Fibroblast of skin of left biceps (primary cell): ENCODE data around the gene RFC3.
"Not testable (repeated sequence)": the region's sequence is repeated elsewhere in the genome, so short reads cannot be mapped to it uniquely, and the experiment has no call there.

Experiments used
- DNase-seq, 2 experiments: peaks; one replicate each; pipeline ENCODE4 v3.0.0-alpha.2; 2013; ENCODE audit warnings: low read depth in 2 of 2

Gene RFC3

DNA sequence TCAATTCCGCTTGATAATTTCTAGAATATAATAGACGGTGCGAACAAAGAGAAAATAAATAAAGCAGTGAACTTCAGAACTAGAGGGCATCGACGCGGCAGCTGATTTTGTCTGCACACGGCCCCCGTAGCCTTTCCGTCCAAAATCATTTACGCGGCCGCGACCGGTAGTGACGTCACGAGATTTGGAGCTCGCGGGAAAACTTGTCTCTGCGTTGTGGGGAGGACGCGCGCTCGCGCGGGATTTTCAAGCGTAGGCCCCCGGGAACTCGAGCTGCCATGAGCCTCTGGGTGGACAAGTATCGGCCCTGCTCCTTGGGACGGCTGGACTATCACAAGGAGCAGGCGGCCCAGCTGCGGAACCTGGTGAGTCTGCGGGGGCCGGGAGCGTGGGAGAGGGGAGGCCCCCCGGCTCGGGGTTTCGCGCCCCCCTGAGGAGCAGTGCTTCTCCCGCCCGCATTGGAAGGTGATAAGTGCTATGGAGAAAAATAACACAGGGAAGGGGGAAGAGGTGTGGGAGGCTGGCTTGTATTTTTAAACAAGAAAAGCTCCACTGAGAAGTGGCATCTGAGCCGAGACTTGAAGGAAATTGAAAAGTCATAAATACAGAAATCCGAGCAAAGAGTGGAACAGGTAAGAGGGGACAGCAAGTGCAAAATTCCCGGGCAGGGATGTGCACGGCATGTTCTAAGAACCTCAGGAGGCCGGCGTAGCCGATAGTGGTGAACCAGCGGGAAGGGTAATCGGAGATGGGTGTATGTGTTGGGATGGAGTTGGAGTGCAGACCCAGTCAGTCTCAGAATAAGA is at the start of gene RFC3:
RFC3 (plus strand) TSS at position 249 of the 806 bp plus-strand sequence; CDS start at position 279, 30 bp downstream.
- peak; percentile 89 for DNase-seq

- DNase-seq, result no peak
Observed at GRCh38 chr13:33771296-33771695, 46.7 kb upstream of the RFC3 start.

DNA sequence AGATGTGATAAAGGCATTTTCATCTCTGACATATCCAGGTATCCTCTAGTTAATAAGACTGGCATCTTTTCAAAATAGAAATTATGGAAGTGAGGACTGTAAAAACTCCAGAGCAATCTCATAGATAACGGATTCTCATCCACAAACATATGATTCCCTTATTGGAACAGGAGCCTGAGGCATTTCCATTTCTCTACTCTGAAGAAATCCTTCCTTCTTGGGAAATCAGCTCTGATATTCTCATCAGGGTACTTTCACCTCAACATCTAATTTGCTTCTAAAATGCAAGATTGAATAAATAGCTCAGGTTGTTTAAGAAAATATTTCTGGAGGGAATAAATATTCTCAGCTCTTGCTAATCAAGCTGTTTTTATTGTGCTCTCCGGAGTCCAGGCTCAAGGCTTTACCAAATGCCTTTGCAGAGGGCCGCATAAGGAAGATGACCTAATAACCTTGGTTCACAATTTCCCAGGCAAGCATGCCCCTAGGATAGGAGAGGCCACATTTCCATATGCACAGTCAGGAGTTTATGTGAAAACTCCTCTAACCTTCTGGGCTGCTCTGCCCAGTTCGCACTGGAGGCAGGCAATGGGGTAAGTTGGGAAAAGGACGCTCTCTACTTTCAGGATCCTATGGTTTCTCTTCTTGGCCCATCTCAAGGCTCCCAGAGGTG is 44.0 kb upstream of the RFC3 start:
- no peak for DNase-seq

GRCh38 chr13:33775339-33776108 is 42.4 kb upstream of the RFC3 start:
- no peak for DNase-seq

DNA sequence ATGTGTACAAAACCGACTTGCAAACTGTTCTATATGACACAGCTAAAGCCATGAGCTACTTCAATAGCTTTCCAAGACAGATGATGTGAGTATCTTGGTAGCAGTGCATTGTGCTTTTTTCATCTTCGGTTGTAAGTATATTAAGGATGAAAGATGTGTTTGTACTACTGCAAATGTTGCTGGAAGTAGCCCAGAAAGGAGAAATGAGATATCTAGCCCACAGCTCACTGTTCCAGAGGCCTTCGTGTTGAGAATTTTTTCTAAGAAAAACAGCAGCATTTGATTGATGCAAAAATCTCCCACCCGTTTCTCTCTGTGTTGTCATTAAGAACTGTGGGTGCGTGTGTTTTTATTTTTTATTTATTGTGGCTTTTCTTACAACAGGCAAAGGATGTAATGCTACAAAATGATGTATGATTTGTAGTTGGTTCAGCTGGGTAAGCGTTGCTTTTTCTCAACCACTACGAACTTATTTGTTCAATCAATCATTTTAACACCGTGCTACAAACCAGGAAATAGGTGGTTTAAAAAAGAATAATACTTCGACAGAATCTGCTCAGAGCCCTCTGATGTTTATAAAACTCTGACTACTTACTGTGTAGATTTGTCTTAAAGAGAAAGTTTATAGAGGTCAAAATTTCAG is 41.6 kb upstream of the RFC3 start:
- DNase-seq, result no peak

DNA sequence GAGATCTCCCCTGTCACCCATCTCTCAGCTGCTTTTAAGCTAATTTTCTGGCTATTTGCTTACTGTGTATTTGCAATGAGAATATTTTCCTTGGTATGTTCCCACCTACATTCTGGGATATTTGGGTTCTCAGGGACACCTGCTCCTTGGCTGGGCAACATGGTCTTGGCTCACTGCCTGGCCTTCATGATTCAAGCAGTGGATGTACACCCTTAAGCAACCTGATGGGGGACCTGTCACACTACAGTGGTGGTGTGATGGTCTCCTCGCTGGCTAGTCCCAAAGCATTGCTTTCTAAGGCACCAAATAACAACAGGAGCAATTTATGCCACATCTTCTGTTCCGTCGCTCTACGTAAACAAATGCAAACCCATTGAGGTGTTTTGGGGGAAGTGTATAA is 35.3 kb upstream of the RFC3 start:
- no peak for DNase-seq

GRCh38 chr13:33783212-33783611 is 34.7 kb upstream of the RFC3 start:
- DNase-seq, result not testable (repeated sequence)

DNA sequence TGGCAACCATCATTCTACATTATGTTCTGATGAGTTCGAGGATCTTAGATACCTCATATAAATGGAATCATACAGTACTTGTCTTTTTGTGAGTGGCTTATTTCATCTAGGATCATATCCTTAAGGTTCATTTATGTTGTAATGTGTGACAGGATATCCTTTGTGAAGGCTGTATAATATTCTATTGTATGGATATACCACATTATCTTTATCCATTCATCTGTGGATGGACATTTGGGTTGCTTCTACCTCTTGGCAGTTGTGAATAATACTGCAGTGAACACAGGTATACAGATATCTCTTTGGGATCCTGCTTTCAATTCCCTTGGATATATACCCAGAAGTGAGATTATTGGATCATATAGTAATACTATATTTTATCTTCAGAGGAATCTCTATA is 33.2 kb upstream of the RFC3 start:
- no peak for DNase-seq

DNA sequence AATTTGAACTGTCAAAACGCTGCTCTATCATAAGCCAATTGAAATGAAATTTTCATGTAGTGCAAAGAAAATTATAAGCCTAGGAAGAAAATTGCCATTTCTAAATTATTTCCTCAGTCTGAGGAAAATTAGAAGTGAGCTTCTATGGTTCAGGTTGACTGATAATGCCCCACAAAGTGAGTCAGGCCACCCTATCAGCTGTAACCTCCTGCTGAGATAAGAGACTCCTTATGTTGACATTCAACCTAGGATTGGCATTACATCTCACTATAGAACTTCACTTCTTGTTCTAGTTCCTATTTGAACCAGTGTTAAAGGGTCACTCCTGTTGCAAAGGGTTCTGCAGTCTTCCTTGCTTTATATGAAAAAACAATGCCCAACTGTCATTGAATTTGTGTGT is 32.6 kb upstream of the RFC3 start:
- no peak for DNase-seq

GRCh38 chr13:33787051-33787591 is 30.8 kb upstream of the RFC3 start:
- DNase-seq, result no peak

GRCh38 chr13:33789066-33789606 is 28.8 kb upstream of the RFC3 start:
- no peak for DNase-seq

GRCh38 chr13:33789739-33790138 is 28.2 kb upstream of the RFC3 start:
- no peak for DNase-seq

- no peak for DNase-seq
Observed at GRCh38 chr13:33793726-33794125, 24.2 kb upstream of the RFC3 start.

DNA sequence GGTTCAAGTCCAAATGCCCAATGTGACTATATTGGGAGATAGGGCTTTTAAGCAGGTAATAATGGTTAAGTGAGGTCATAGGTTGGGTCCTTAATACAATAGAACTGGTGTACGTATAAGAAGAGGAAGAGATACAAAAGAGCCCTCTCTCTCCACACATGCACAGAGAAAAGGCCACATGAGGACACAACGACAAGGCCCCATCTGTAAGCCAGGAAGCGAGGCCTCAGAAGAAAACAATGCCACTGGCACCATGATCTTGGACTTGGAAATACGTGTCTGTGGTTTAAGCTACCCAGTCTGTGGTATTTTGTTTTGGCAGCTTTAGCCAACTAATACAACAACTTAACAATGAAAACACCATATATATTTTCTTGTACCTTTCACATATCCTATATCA is 23.4 kb upstream of the RFC3 start:
- DNase-seq, result no peak

- DNase-seq, result no peak
Observed at GRCh38 chr13:33796095-33796494, 21.9 kb upstream of the RFC3 start.

DNA sequence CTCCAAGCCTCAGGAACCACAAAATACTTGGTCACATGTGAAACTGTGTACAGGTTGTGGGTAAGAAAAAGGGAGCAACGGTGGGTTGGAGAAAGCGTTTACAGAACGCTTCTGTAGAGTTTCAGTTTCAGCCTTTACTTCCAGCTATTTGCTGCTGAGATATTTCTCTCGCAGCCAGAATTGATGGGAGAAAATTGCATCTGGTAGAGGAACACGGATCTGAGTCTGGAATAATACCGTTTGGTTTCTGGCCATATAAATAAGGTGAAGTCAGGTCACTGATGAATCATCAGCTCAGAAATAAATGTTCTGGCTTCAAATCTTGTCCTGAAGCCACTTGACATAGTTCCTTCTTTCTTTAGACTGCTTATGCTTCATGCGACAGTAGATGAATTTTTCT is 20.3 kb upstream of the RFC3 start:
- no peak for DNase-seq

DNA sequence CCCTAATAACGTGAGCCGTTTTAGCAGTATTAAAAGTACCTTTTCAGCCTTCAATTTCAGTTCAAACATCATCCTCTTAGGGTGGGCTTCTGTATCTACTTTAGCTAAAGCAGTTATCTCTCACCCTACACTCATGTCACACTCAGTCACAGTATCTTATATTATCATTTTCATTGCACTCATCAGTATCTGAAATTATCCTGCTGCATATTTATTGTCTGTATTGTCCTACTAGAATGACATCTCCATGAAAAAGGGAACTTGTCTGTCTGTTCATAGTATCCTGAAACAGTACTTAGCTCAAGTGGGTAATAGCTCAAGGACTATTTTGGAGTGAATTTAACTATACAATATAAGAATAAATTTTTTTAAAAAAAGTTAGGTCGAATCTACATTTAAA is 19.9 kb upstream of the RFC3 start:
- DNase-seq, result no peak

DNA sequence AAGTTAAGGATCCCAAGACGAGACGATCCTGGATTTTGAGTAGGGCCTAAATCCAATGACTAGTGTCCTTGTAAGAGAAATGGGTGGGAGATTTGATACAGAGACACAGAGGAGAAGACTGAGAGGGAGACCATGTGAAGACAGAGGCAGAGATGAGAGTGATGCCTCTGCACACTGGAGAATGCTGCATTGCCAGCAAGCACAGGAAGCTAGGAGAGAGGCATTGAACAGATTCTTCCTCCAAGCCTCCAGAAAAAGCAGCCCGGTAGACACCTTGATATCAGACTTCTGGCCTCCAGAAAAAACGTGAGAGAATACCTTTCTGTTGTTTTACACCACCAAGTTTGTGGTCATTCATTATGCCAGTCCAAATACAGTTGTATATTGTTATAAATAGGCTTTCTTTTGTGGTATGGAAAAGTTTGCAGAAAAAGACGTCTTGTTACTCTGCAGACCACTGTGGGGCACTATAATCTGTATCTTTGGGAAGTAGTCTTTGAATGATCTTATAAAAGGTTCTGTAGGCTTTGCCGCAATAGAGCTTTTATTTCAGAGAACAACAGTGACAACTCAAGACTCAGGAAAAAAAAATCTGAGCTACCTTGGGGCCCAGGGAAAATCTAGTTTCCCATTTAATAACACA is 17.9 kb upstream of the RFC3 start:
- DNase-seq, result no peak

DNA sequence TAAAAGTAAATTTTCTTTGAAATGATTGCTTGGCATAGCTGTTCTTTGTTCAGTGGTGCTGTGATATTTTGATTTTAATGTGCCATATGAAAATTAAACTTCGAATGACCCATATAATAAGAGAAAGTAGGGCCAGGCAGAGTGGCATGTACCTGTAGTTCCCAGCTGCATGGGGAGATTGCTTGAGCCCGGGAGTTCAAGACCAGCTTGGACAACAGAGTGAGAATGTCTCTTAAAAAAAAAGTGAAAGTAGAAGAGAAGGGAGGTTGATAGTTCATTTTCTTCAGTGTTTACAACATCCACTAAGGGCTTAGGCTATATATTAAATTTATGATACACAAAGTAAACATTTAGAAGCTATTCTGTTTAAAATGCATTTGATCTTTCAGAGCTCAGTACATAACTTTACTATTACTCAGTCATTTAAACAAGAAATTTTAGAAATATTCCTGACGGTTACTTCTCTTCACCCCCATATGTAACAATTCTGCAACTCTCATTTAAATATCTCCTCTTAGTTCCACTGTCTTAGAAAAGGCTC is 17.2 kb upstream of the RFC3 start:
- DNase-seq, result no peak

DNA sequence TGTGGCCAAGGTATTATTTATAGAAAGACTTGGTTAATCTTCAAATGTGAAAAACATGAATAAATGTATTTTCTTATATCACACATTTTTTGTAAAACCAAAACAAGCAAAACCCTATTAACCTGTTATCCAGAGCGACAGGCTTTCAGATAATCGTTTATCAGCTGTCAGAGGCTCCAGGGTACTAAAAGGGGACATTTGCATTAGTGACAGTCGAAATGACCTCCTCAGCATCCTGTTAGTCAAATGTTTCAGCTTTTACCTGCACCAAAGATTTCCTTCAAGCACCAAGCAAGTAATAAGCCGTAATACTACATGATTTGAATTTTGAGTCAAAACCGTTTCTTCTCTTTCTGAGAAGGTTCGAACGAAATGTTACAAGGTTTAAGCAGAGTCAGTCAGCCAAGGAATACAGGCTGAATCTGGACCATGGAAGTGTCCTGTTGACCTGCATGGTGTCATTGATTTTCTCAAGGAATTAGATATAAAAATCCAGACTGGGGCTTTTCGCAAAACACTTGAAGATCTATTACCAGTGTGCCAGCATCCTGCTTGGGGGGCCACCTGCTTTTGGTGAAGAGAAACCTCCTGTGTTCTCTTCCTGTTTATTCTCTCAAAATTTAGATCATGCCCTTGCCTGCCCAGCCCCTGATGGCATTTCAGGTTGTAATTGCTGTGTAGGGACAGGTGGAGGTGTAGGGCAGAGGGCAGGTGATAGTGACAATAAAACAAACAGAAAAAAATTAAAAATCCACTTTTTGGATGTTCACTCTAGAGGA is 11.3 kb upstream of the RFC3 start:
- no peak for DNase-seq
